ENCODE results near the gene LAMTOR4. TPM values are rescaled to one million over a fixed set of nuclear protein-coding genes. Genes with fewer than 3 reads are reported as not detected.
"Not testable (repeated sequence)": the region's sequence is repeated elsewhere in the genome, so short reads cannot be mapped to it uniquely, and the experiment has no call there.

Gene LAMTOR4
- total RNA-seq, 1 donor from 2014 or later: 150 TPM

GRCh38 chr7:100167912-100168323 is 19.2 kb downstream of the LAMTOR4 start:
- intact Hi-C loops (cut with micrococcal nuclease): loop anchor here (1.0 to 2.0 kb wide), 2 partner anchors 9 to 41 kb away; partner anchors contain the start of genes GPC2 and STAG3

- intact Hi-C loops (cut with micrococcal nuclease): loop anchor here (2.0 kb wide), 1 partner anchor 40 kb away; no protein-coding TSS in a partner anchor
Measured at GRCh38 chr7:100169147-100169850, 20.6 kb downstream of the LAMTOR4 start.

- intact Hi-C loops (cut with micrococcal nuclease): no loop called here
Measured at GRCh38 chr7:100170101-100170897, 21.6 kb downstream of the LAMTOR4 start.

- intact Hi-C loops (cut with micrococcal nuclease): no loop called here
Measured at GRCh38 chr7:100171087-100171681, 22.5 kb downstream of the LAMTOR4 start.

GRCh38 chr7:100171840-100172239 is 23.1 kb downstream of the LAMTOR4 start:
- intact Hi-C loops (cut with micrococcal nuclease): no loop called here

- intact Hi-C loops (cut with micrococcal nuclease): no loop called here
Measured at GRCh38 chr7:100173806-100174495, 25.2 kb downstream of the LAMTOR4 start.

- intact Hi-C loops (cut with micrococcal nuclease): no loop called here
Measured at GRCh38 chr7:100174582-100174981, 25.9 kb downstream of the LAMTOR4 start.

- intact Hi-C loops (cut with micrococcal nuclease): no loop called here
Measured at GRCh38 chr7:100175296-100175935, 26.7 kb downstream of the LAMTOR4 start.

GRCh38 chr7:100176096-100177044 is 27.7 kb downstream of the LAMTOR4 start:
- intact Hi-C loops (cut with micrococcal nuclease): loop anchor here (1.0 kb wide), 5 partner anchors 8 to 45 kb away; partner anchors contain the start of genes GAL3ST4, LAMTOR4 and TRAPPC14

GRCh38 chr7:100177045-100178001 is 28.6 kb downstream of the LAMTOR4 start, which contains the start of the genes GPC2 and STAG3:
Gene GPC2, minus strand, starts transcription at chr7:100177381. Its CDS starts 182 bp downstream, at chr7:100177199.
Gene STAG3, plus strand, starts transcription at chr7:100177918. Its CDS starts 2,639 bp downstream, at chr7:100180557.
- intact Hi-C loops (cut with micrococcal nuclease): loop anchor here (1.0 kb wide), 5 partner anchors 9 to 44 kb away; partner anchors contain the start of genes GAL3ST4, LAMTOR4 and TRAPPC14

- intact Hi-C loops (cut with micrococcal nuclease): not testable (repeated sequence)
Measured at GRCh38 chr7:100180084-100180483, 31.4 kb downstream of the LAMTOR4 start.

GRCh38 chr7:100182616-100183015 is 33.9 kb downstream of the LAMTOR4 start:
- intact Hi-C loops (cut with micrococcal nuclease): not testable (repeated sequence)

- intact Hi-C loops (cut with micrococcal nuclease): not testable (repeated sequence)
Measured at GRCh38 chr7:100183090-100183489, 34.4 kb downstream of the LAMTOR4 start.

GRCh38 chr7:100185726-100186125 is 37.0 kb downstream of the LAMTOR4 start:
- intact Hi-C loops (cut with micrococcal nuclease): no loop called here

GRCh38 chr7:100189061-100189460 is 40.3 kb downstream of the LAMTOR4 start:
- intact Hi-C loops (cut with micrococcal nuclease): no loop called here

- intact Hi-C loops (cut with micrococcal nuclease): loop anchor here (1.0 to 2.0 kb wide), 3 partner anchors 19 to 31 kb away; no protein-coding TSS in a partner anchor
Measured at GRCh38 chr7:100190048-100190711, 41.5 kb downstream of the LAMTOR4 start.

GRCh38 chr7:100191775-100192174 is 43.1 kb downstream of the LAMTOR4 start:
- intact Hi-C loops (cut with micrococcal nuclease): loop anchor here (2.0 kb wide), 1 partner anchor 17 kb away; no protein-coding TSS in a partner anchor

Data from T-helper 1 cell treated with Interleukin-12 subunit alpha and Interleukin-12 subunit beta and Interleukin-4 antibody, amounts not matched to agents 30 ng/mL and 1 ng/mL, for 36 hours (primary cell).